Measurements from ENCODE around the gene GPX6.

GRCh38 chr6:28486533-28486932 lies 29.1 kb downstream of the GPX6 start:
- no peak for TF ChIP-seq PATZ1 (CRISPR knock-in tag; IDR thresholded peaks at IDR 0.05; ENCODE audit: borderline replicate concordance)
- TF ChIP-seq ZNF8 (CRISPR knock-in tag; IDR thresholded peaks at IDR 0.05) = no peak
- TF ChIP-seq RARB (CRISPR knock-in tag; IDR thresholded peaks at IDR 0.05) = no peak
- TF ChIP-seq ARNTL (CRISPR knock-in tag; IDR thresholded peaks at IDR 0.05; ENCODE audit: borderline replicate concordance, low read depth) = no peak
- TF ChIP-seq ZNF70 (CRISPR knock-in tag; IDR thresholded peaks at IDR 0.05) = no peak
